Right lobe of liver (tissue), 4 donors: Measurements from ENCODE around the gene YES1.

Source experiments
- POLR2A ChIP-seq: fragments of 450-650 bp; IDR thresholded peaks from one replicate; pipeline ENCODE4 v1.6.1; 2017; ENCODE audit warnings: antibody characterized with exemption, mild to moderate bottlenecking
- TF ChIP-seq, protein P1 (sequence below), 4 donors: fragments of 200-600 bp in 3 of 4; fragments of 450-650 bp in 1 of 4; IDR thresholded peaks; one replicate each; pipeline versions ENCODE4 v1.5.1 to v1.8.0; 2016 to 2022; ENCODE audit warnings: antibody characterized with exemption in 4 of 4, mild to moderate bottlenecking in 2 of 4
- donor health status: DM: no; HTN: no; CAD: no.
- donor health status: DM: no; HTN: no; CAD: no.
- donor health status: DM: no; HTN: yes; CAD: no.

DNA sequence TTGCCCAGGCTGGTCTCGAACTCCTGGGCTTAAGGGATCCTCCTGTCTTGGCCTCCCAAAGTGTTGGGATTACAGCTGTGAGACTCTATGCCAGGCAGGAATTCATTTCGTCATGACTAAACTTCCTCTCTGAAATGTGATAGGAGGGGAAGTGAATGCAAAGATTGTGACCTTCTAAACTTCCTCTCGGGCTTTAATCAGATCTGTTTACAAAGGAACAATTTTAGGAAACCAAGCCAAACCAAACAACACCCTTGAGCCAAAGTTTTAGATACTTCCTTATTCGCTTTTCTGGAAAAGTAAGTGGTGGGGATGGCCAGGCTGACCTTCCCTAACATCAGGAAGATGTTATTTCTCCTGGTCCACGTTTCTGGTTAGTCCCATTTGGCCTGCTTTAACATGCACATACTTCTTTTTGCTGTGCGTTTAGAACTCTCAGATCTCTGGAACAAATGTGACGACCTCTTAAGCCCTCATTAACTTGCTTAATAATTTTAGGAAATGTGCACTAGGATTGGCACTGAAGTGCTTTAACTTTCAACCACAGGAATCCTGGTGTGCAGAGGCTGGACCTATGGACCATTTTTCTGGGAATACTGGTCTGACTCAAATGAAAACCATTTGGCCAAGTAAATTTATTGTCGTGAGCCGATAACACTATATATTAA is 33.2 kb upstream of the YES1 start:
- TF ChIP-seq, protein P1, sequence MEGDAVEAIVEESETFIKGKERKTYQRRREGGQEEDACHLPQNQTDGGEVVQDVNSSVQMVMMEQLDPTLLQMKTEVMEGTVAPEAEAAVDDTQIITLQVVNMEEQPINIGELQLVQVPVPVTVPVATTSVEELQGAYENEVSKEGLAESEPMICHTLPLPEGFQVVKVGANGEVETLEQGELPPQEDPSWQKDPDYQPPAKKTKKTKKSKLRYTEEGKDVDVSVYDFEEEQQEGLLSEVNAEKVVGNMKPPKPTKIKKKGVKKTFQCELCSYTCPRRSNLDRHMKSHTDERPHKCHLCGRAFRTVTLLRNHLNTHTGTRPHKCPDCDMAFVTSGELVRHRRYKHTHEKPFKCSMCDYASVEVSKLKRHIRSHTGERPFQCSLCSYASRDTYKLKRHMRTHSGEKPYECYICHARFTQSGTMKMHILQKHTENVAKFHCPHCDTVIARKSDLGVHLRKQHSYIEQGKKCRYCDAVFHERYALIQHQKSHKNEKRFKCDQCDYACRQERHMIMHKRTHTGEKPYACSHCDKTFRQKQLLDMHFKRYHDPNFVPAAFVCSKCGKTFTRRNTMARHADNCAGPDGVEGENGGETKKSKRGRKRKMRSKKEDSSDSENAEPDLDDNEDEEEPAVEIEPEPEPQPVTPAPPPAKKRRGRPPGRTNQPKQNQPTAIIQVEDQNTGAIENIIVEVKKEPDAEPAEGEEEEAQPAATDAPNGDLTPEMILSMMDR (IDR thresholded peaks at IDR 0.05), result no peak
- TF ChIP-seq POLR2A, result no peak
